ENCODE measurements around the gene B4GALT3. TPM values are rescaled to one million over a fixed set of nuclear protein-coding genes. Genes with fewer than 3 reads are reported as not detected.

Gene B4GALT3
- total and polyA plus RNA-seq, 2 of the 4 experiments (the other 2 are of a cell fraction) = 19.9 to 36.0 TPM

DNA sequence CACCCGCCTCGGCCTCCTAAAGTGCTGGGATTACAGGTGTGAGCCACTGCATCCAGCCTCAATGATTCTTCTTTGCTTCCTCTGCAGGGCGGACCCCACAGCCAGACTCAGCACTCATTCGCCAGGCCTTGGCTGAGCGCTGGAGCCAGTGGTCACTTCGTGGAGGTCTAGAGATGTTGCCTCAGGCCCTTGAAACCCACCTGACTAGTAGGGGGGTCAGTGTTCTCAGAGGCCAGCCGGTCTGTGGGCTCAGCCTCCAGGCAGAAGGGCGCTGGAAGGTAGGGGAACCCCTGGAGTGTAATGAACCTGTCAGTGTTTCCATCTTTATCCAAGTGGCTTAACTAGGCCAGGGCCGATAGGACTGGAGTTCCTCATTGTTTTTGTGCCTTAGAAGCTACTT, 8.4 kb downstream of the B4GALT3 start:
- Histone ChIP-seq H4K5ac (ENCODE audit: low read depth, low read length) (no peak overlapping the region), H3K9ac (ENCODE audit: low read depth, low read length) (no peak overlapping the region), H3K27me3 (ENCODE audit: control insufficient read depth, insufficient read depth, low read length) (no peaks in the 10 kb centered on the region), H3K4me3 (ENCODE audit: insufficient read depth, low read depth, low read length) (no peak overlapping the region), H2AFZ (replicated peaks; ENCODE audit: low read length, poor library complexity) (no peak overlapping the region), H2BK15ac (ENCODE audit: low read depth, low read length) (no peak overlapping the region), H3K27ac (ENCODE audit: insufficient read depth, low read length) (no peak overlapping the region), H4K91ac (ENCODE audit: insufficient read depth, low read depth, low read length) (no peak overlapping the region), H3K18ac (ENCODE audit: low read depth, low read length) (no peak overlapping the region), H4K8ac (ENCODE audit: low read depth in 2 of 2, low read length in 2 of 2) (no peak overlapping the region), H4K20me1 (ENCODE audit: insufficient read depth, low read length) (peaks cover 13% of the 10 kb centered on the region; the same call in 1 of the 2 replicates), H3K79me1 (ENCODE audit: low read depth in 1 of 2, low read length in 2 of 2) (peaks cover 9 to 30% of the 10 kb centered on the region in 2 experiments; a peak in 3 of 4 replicates), H2AK9ac (replicated peaks; ENCODE audit: low read depth, low read length, poor library complexity) (no peak overlapping the region), H2AK5ac (ENCODE audit: low read depth, low read length) (no peak overlapping the region), H3K4me2 (ENCODE audit: low read depth, low read length) (no peak overlapping the region), H2BK20ac (ENCODE audit: low read depth, low read length) (no peak overlapping the region), H2BK120ac (ENCODE audit: low read depth, low read length) (no peak overlapping the region), H3K23ac (ENCODE audit: low read depth, low read length) (no peak overlapping the region), H3K4ac (ENCODE audit: low read depth, low read length) (no peak overlapping the region), H3K9me3 (ENCODE audit: control insufficient read depth, insufficient read depth, low read length) (no peaks in the 10 kb centered on the region), H3K4me1 (ENCODE audit: control insufficient read depth, insufficient read depth, low read length) (peaks cover 11% of the 10 kb centered on the region; the same call in 1 of the 2 replicates), H3K9me1 (ENCODE audit: insufficient read depth, low read length) (peaks cover 10% of the 10 kb centered on the region), H3K14ac (replicated peaks; ENCODE audit: low read depth, low read length) (no peak overlapping the region), H3K36me3 (ENCODE audit: control insufficient read depth, insufficient read depth, low read length) (peaks cover 42% of the 10 kb centered on the region), H3K56ac (ENCODE audit: extremely low read depth, insufficient read depth, low read length) (no peak overlapping the region), H2BK5ac (ENCODE audit: low read depth, low read length, poor library complexity, severe bottlenecking) (no peak overlapping the region)
- intact Hi-C loops (cut with micrococcal nuclease) = no loop called here
- ATAC-seq (ENCODE audit: low read depth) (no peak), DNase-seq (no peak)
- ChIA-PET CTCF (no interaction called here), POLR2A (ENCODE audit: unreplicated experiment) (no interaction called here)
- TF ChIP-seq FOS (IDR thresholded peaks at IDR 0.05; ENCODE audit: low read depth, low read length) (no peak), CTCF (conservative IDR thresholded peaks at IDR 0.05; ENCODE audit: low read depth, low read length) (no peak), BHLHE40 (IDR thresholded peaks at IDR 0.05; ENCODE audit: low read depth, low read length) (no peak), ELK1 (IDR thresholded peaks at IDR 0.05; ENCODE audit: borderline replicate concordance, low read depth, low read length) (no peak), RFX5 (IDR thresholded peaks at IDR 0.05; ENCODE audit: low read depth, low read length) (no peak), MAFK (IDR thresholded peaks at IDR 0.05; ENCODE audit: low read depth, low read length) (no peak)
- WGBS, 2 experiments (ENCODE audit: extremely low coverage in 2 of 2, insufficient read length in 1 of 2) = 98% methylated on average over 5 of the region's 9 CpGs; no CpG with 5 or more reads in 1 of the 2 experiments
- in situ Hi-C loops (cut with MboI; ENCODE audit: low sequenced_read_pairs) = no loop called here
- dilution Hi-C loops (cut with HindIII; ENCODE audit: low sequenced_read_pairs, unreplicated experiment) = no loop called here
- BruUV-seq (replicated peaks) = no TSS peak

All from IMR-90 (cell line).